ENCODE measurements around the gene LGI4.

The LGI4 gene

DNA sequence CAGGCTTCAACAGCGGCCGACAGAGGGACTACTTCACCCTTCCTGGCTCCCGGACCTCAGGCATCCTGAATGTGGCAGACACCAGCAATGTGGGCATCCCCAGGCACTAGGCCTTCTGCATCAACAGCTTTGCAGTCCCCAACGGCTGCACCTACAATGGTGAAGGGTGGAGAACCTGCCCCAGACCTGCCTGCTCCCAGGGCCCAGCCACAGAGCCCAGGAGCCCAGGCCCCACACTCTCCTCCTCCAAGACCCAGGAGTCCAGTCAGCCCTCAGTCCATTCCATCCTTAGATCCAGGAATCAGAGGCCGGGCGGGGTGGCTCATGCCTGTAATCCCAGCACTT is 58.9 kb downstream of the LGI4 start:
- no peak for DNase-seq

GRCh38 chr19:35075202-35076025 is 59.4 kb downstream of the LGI4 start:
- in situ Hi-C loops (cut with MboI; ENCODE audit: low pct_unique_long_range_greater_than_20kb, low sequenced_read_pairs): no loop called here
- no peak for DNase-seq

More for the DNA sequence above, 58.9 kb downstream of the LGI4 start:
- in situ Hi-C loops (cut with MboI; ENCODE audit: low pct_unique_long_range_greater_than_20kb, low sequenced_read_pairs): no loop called here
